Mucosa of descending colon (tissue), 3 donors: ENCODE measurements around the gene CCBE1. TPM values are rescaled to one million over a fixed set of nuclear protein-coding genes. Genes with fewer than 3 reads are reported as not detected.

Experiments used
- ATAC-seq: fragments of 200-7000 bp; cut with Tn5 transposase; one replicate; pipeline ENCODE4 v1.9.1; 2020; ENCODE audit warnings: mild to moderate bottlenecking, moderate library complexity
- DNase-seq, 3 donors: peaks; one replicate each; pipeline ENCODE4 v3.0.0-alpha.2; 2020
- H3K36me3 ChIP-seq: fragments of 200-600 bp; one replicate; pipeline ENCODE4 v1.8.0; 2021; ENCODE audit warnings: low read depth, mild to moderate bottlenecking
- H3K4me1 ChIP-seq: fragments of 200-600 bp; one replicate; pipeline ENCODE4 v1.8.0; 2021; ENCODE audit warnings: low read depth, mild to moderate bottlenecking
- H3K4me3 ChIP-seq: fragments of 200-600 bp; one replicate; pipeline ENCODE4 v1.8.0; 2021; ENCODE audit warnings: mild to moderate bottlenecking
- H3K9me3 ChIP-seq: fragments of 200-600 bp; one replicate; pipeline ENCODE4 v1.8.0; 2021; ENCODE audit warnings: mild to moderate bottlenecking
- CTCF ChIP-seq: fragments of 200-600 bp; IDR thresholded peaks from one replicate; pipeline ENCODE4 v1.8.0; 2022; ENCODE audit warnings: antibody characterized with exemption, mild to moderate bottlenecking
- intact Hi-C, 2 donors: fragments of 100-400 bp; cut with DNase I in 1 of 2; cut with micrococcal nuclease in 1 of 2; formaldehyde crosslinking; loops; one replicate each; pipeline versions ENCODE4 v1.11.0 to v1.11.1; 2022; cut with DNase I, micrococcal nuclease
- total RNA-seq, 3 donors: library from RNA; stranded (reverse); fragmentation: NEBNext Ultra II Directional in 2 of 3; extraction: Animal tissue kit (Norgen Biotek cat#: 25700) in 2 of 3; gene quantifications; one replicate each; pipeline versions ENCODE4 v1.2.1 to v1.2.4, GENCODE V29; 2021 to 2023
- donor health status: DM: no; HTN: no; CAD: no; lungs with moderate emphysema.
- donor health status: DM: no; HTN: no; CAD: no.
- donor health status: DM: no; HTN: yes; CAD: no.

CCBE1 gene
- total RNA-seq, 3 donors from 2014 or later = 1.6 to 54.7 (median 2.2) TPM

GRCh38 chr18:59437851-59438569, 259.2 kb downstream of the CCBE1 start:
- DNase-seq = no peak
- intact Hi-C loops = no loop called here
- Histone ChIP-seq H3K36me3 (no peaks in the 10 kb centered on the region), H3K4me3 (no peak overlapping the region), H3K9me3 (no peaks in the 10 kb centered on the region), H3K4me1 (no peaks in the 10 kb centered on the region)
- no peak for ATAC-seq
- no peak for TF ChIP-seq CTCF

- Histone ChIP-seq H3K36me3 (no peaks in the 10 kb centered on the region), H3K9me3 (no peaks in the 10 kb centered on the region), H3K4me3 (no peak overlapping the region), H3K4me1 (no peaks in the 10 kb centered on the region)
- no peak for TF ChIP-seq CTCF
- DNase-seq (no peak), ATAC-seq (no peak)
- intact Hi-C loops = no loop called here
Observed at GRCh38 chr18:59432803-59433597, 264.2 kb downstream of the CCBE1 start.

- TF ChIP-seq CTCF = no peak
- intact Hi-C loops = no loop called here
- no peaks in the 10 kb centered on the region for H3K4me1 ChIP-seq
- DNase-seq (no peak), ATAC-seq (no peak)
- no peaks in the 10 kb centered on the region for H3K36me3 ChIP-seq
- H3K4me3 ChIP-seq = no peak overlapping the region
- no peaks in the 10 kb centered on the region for H3K9me3 ChIP-seq
Observed at GRCh38 chr18:59431131-59431530, 266.1 kb downstream of the CCBE1 start.

GRCh38 chr18:59429608-59430007, 267.6 kb downstream of the CCBE1 start:
- intact Hi-C loops = no loop called here
- no peaks in the 10 kb centered on the region for H3K9me3 ChIP-seq
- ATAC-seq (no peak), DNase-seq (no peak)
- no peak for TF ChIP-seq CTCF
- H3K36me3 ChIP-seq = no peaks in the 10 kb centered on the region
- no peaks in the 10 kb centered on the region for H3K4me1 ChIP-seq
- H3K4me3 ChIP-seq = no peak overlapping the region

- no peak for TF ChIP-seq CTCF
- intact Hi-C loops = no loop called here
- Histone ChIP-seq H3K4me1 (no peaks in the 10 kb centered on the region), H3K4me3 (no peak overlapping the region), H3K9me3 (no peaks in the 10 kb centered on the region), H3K36me3 (no peaks in the 10 kb centered on the region)
- ATAC-seq (no peak), DNase-seq (no peak)
Observed at GRCh38 chr18:59428018-59428417, 269.2 kb downstream of the CCBE1 start.
